Stimulated activated CD8-positive, alpha-beta memory T cell treated with anti-CD3 and anti-CD28 coated beads, Interleukin-4, amount 100 ng/mL, for 48 hours (primary cell): ENCODE data around the gene CPXM2.

Source experiments
- DNase-seq: peaks from one replicate; pipeline ENCODE4 v3.0.0-alpha.2; 2020

CPXM2 gene

DNA sequence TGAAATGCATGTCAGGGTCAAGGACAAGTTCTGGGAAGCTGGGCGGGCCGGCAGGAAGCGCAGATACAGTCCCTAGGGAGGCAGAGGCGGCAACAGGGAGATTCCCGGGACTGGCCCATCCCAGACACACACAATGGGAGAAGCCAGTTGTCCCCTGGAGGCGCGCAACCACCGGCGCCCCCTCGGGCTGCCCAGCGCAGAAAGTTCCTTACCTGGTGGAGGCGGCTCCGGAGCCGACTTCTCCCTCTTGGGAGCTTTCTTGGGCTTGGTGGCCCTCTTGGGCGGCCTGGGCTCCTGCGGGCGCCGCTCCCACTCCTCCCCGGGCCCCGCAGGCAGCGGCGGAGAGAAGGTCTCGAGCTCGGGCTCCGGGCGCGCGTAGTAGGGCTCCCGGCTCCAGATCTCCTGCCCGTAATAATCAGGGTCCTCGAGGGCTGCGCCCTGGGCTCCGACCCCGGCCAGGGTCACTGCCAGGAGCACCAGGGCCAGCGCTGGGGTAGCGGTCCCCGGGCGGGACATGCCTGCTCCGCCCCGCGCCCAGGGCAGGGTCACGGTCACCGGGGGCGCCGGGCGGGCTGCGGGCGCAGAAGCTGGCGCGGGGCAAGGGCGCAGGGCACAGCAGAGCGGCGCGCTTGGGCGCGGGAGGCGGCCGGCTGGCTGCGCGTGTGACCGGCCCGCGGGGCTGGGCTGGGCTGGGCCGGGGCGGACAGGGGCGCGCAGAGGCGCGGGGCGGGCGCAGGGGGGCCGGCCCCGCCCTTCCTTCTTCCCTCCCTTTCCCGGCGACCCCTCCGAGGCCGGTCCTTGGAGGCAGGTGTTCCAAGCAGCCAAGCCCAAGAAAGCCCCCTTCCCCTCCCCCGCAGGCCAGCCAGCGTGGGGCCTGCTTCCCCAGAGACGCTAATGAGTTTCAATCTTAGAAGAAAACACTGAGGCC lies at the start of gene CPXM2:
Gene CPXM2, minus strand, starts transcription at position 664 of the 928 bp plus-strand sequence. Its CDS starts 148 bp downstream, at position 516.
- DNase-seq: no peak

DNA sequence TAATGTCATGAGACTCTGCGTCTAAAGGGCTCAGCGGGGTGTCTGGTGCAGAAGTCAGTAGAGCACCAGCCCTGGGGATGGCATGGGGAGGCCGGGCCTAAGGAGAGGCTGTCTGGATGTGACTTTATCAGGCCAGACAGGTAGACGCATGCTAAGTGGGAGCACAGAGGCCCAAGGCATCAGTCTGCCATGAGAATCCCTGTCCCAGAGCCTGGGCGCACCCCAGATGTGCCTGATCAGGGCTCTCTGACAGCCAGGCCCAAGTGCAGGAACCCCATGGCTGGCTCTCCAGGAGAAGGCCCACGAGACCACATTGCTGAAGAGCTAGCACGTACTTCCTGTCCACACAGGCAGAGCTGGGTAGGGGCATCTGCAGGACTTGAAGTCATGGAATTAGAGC lies 48.0 kb upstream of the CPXM2 start:
- DNase-seq: no peak

GRCh38 chr10:123938890-123939289 lies 47.3 kb upstream of the CPXM2 start:
- DNase-seq: no peak

DNA sequence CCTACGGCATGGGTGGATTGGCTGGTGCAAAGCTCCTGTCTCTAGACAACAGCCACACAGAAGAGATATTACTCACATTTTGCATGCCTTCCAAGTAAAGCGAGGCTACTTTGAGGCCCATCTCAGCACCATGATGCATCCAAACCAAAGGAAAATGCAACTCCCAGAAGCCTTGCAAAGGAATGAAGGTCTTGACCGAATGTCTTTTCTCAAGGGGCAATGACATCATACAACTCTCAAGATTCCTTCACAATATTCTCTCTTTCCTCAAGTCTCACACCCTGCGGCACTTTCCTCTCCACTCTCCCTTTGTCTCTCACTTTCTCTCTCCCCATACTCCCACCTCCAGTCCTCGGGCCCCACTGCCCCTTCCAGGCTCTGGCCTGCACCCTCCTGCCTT lies 44.8 kb upstream of the CPXM2 start:
- DNase-seq: no peak

GRCh38 chr10:123935680-123936079 lies 44.1 kb upstream of the CPXM2 start:
- no peak for DNase-seq

- DNase-seq: no peak
Measured at GRCh38 chr10:123934846-123935245, 43.2 kb upstream of the CPXM2 start.

- DNase-seq: no peak
Measured at GRCh38 chr10:123930340-123931001, 38.9 kb upstream of the CPXM2 start.

- no peak for DNase-seq
Measured at GRCh38 chr10:123929791-123930190, 38.2 kb upstream of the CPXM2 start.

DNA sequence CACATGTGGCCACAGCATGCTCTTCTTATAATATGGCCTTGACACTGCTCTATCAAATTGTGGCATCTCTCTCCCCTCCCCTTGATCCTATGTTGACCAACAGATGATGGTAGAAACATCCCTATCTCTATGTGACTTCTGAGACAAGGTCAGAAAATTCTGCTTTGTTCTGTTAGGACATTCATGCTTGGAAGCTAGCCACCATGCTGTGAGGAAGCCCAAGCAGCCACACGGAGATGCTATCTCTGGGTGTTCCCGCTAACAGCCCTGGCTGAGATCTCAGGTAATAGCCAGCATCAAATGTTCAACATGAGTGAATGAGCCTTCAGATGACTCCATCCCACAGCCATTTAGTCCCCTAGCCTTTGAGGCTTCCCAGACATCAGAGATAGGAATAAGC lies 36.8 kb upstream of the CPXM2 start:
- DNase-seq: no peak

GRCh38 chr10:123926401-123927264 lies 35.0 kb upstream of the CPXM2 start:
- no peak for DNase-seq

DNA sequence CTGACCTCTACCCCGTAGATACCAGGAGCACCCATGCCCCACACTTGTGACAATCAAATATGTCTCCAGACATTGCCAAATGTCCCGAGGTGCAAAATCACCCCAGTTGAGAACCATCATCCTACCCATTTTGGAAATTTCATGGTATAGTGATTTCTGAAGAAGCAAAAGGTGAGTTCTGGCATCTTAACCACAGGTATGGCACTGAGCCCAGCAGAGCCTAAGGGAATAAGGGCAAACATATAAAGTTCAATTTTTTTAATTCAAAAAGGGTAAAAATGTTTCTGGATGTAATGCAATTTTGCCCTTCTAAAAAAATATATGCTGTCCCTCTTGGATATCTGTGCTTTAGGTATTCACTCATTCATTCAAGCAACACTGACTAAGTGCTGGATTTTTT lies 30.5 kb upstream of the CPXM2 start:
- no peak for DNase-seq

DNA sequence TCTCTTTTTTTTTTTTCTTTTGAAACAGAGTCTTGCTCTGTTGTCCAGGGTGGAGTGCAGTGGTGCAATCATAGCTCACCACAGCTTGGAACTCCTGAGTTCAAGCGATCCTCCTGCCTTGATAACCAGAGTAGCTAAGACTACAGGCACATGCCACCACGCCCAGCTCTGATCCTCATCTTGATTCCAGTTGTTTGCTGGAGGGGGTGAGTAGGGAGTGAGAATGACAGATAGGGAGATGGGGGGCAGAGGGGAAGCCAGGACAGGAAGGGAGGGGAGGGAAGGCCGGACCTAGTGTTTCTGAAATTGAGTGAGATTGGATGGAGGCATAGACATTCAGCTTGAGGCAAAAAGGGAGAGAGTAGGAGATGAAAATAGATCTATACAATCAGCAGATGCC lies 25.2 kb upstream of the CPXM2 start:
- DNase-seq: no peak

DNA sequence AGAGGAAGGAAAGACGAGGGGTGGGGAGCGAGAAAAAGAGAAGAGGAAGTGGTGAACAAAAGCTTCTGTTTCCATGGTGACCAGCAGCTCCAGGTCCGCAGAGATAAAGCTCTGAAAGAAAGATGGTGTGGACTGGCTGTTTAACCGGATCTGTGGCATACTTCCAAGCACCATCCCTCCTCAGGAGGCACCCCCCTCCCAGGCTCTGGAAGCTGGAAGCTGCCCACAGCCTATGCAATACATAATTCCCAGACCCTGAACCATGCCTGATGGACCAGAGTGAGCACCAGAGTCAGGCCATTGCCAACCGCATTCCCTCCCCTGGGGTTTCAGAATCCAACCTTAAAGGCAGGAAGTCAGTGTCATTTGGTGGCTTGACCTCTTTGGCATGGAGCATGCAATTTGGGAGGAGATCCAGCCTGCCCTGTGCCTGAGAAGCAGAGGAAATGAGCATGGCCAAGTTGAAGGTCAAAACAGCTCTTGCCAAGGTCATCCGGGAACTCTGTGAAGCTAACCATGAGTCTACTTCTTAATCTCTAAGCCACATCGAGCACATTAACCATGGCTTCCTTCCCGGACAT lies 22.2 kb upstream of the CPXM2 start:
- no peak for DNase-seq

- DNase-seq: no peak
Measured at GRCh38 chr10:123912871-123913270, 21.3 kb upstream of the CPXM2 start.

DNA sequence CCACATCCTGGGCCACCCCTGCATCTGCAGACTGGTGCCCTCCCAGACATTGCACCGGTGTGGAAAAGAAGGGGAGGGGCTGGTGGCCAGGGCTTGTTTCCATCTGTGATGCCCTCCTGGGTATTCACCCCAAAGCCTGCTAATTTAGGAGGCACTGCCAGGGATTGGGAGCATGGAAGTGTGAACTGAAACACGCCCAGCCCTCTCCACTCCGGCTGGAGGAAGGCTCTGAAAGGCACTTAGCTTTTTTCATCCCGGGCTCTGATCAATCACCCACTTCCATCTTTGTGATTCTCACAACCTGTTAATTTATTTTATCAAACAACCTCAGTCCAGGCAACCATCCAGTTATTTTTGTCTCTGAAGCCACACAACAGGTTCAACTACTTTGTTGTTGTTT lies 20.9 kb upstream of the CPXM2 start:
- no peak for DNase-seq

DNA sequence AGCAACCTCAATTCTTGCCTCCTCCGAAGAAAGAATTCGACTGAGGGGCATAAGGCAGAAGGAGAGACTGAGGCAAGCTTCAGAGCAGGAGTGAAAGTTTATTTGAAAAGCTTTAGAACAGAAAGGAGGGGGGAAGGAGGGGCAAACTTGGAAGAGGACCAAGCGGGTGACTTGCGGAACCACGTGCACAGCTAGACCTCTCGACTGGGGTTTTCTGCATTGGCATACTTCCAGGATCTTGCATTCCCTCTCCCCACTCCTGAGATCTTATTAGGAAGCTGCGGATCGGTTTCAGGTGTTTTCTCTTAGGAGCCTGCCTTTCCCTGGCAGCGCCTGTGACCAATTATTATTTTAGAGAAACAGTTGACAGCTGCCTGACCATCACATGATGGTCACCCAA lies 20.3 kb upstream of the CPXM2 start:
- no peak for DNase-seq

DNA sequence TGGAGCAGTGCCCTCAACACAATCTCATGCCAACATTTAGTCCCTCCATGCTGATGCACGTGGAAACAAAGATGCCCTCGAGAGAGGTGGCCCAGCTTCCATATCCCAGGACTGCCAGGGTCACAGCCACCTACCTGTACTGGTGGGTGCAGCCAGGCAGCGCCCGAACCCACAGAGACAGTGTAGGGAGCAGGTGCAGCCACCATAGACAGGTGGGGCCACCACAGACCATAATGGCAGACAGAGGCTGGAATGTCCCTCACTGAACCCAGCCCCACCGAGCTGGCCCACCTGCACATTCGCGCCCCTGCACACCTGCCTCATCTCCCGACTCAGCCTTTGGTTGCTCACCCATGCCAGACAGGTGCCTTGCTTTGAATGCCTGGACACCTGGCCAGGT lies 18.3 kb upstream of the CPXM2 start:
- DNase-seq: no peak

GRCh38 chr10:123909426-123909825 lies 17.8 kb upstream of the CPXM2 start:
- no peak for DNase-seq

DNA sequence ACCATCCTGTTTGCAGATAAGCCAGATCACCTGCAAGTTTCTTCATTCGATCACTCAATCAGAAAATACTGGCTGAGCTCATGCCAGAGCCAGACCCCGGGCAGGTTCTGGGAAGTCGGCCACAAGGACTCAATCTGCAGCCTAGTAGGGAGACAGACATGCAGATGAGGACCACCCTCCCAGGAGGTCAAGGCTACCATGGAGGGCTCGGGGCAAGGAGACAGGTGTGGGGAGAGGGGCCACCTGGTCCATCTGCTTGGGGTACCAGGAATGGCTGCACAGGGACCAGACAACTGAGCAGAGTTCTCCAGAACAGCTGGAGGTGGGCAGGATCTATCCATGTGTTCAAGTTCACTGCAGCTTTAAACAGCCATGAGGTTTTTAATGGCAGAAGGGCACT lies 16.8 kb upstream of the CPXM2 start:
- DNase-seq: no peak

DNA sequence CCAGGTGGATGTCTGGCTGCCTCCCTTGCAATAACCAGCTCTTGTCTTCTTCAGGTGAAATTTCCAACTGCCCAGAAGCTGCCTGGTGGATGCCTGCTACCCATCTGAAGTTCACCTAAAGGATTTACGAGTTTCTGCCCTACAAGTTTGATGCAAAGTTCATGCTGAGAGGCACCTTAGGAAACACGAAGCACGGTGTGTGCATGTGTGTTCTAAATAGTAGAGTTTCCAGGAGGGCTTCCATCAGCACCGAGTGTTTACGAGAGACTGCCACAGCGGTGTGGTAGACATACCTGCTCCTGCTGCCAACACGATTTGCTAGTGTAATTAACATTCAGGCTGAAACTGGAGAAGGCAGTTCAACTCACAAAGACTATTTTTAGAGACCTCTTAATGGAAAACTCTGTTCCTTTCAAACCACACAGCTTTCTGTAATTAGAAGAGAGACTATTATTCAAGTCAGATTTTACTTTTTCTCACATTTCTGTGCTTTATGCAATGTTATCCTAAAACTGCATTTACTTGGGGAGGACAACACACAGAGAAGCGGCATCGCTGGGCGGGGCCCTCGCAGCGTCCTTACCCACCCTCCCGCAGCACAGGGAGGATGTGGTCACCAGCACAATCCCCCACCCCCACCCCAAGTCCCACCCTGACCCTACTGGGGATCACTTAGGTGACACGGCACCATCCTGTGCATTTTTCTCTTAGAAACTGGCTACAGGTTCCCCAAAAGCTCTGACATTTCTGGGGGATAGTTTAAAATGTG lies 15.5 kb upstream of the CPXM2 start:
- no peak for DNase-seq

- DNase-seq: no peak
Measured at GRCh38 chr10:123906296-123906695, 14.7 kb upstream of the CPXM2 start.

DNA sequence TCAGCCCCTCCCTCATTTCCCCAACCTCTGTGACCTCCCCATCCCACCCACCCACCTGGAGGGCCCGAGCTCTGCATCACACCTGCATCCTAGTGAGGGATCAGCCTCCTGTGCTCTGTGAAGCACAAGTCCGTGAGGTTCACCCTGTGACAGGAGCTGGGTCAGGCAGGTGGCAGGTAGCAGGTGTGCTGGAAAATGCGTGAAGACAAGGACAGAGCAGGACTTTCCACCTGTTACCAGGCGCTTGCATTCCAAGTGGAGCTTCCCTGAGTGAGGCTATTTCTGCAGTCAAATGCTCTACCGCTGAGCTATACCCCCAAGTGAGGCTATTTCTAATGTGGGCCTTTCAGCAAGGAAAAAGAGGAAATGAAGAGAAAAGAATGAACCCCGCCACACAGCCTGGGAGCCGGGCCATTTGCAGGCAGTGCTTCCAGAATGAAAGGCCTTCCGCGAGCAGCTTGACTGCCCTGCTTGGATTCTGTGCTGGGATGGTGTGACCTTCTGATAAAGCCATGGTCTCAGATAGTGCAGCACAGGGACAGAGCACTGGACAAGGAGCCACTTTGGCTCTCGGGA lies 13.3 kb upstream of the CPXM2 start:
- DNase-seq: no peak
